Measurements from ENCODE around the gene PTPRT.

PTPRT gene

DNA sequence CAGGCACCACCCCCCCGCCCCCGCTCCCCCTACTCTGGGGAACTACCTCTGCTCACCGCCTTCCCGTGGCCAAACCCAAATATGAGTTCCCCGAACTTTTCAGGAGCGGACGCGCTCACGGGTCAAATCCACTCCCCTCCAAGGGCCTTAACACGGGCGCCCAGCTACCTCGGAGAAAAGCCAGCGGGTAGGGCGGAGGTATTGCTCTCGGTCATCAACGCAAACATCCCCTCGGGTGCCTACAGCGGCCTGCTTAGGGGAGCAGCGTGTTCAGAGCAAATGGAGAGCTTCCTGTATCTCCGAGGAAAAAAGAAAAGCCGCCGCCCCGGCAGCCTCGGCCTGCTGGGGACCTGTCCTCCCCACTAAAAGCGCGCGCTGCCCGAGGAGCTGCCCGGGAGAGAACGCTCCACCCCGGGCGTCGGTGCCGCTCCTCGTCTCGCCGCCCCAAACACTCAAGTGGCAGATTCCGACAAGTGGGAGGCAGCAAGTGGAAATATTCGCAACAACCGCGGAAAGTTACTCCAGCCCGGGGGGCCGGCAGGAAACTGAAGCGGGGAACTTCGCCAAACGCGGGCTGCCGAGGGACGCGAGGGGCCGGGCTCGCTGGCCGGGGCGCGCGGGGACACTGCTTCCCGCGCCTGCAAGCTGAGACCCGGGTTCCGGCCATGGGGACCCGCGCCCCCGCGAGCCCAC is 699 bp downstream of the PTPRT start:
- DNase-seq (ENCODE audit: low read depth) = no peak
- no peak overlapping the region for H3K4me3 ChIP-seq (ENCODE audit: control insufficient read depth, low read depth, low read length)
- TF ChIP-seq, protein P1, sequence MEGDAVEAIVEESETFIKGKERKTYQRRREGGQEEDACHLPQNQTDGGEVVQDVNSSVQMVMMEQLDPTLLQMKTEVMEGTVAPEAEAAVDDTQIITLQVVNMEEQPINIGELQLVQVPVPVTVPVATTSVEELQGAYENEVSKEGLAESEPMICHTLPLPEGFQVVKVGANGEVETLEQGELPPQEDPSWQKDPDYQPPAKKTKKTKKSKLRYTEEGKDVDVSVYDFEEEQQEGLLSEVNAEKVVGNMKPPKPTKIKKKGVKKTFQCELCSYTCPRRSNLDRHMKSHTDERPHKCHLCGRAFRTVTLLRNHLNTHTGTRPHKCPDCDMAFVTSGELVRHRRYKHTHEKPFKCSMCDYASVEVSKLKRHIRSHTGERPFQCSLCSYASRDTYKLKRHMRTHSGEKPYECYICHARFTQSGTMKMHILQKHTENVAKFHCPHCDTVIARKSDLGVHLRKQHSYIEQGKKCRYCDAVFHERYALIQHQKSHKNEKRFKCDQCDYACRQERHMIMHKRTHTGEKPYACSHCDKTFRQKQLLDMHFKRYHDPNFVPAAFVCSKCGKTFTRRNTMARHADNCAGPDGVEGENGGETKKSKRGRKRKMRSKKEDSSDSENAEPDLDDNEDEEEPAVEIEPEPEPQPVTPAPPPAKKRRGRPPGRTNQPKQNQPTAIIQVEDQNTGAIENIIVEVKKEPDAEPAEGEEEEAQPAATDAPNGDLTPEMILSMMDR (conservative IDR thresholded peaks at IDR 0.05; ENCODE audit: control insufficient read depth, insufficient read depth, low read depth, low read length) = no peak

DNA sequence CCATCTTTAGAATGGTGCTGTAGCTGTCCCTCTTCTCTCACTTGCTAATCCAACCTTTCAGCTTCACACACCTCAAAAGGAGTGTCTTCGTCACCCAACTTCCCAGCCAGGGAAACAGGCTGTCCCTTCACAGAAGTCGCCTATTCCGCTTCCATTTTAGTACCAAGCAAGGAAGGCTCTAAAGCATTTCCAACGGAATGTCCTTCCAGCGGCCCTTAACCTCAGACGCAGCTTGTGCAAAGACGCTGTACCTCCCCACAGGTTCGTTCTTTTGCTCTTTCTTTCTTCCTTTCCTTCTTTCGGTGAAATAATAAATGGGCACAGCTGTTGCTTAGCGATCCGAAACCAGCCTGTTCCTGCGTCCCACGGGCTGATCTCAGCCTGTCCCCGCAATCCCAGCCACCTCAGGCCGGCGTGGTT is 1.5 kb downstream of the PTPRT start:
- no peak for DNase-seq (ENCODE audit: low read depth)
- TF ChIP-seq, protein P1 (conservative IDR thresholded peaks at IDR 0.05; ENCODE audit: control insufficient read depth, insufficient read depth, low read depth, low read length) = no peak
- no peak overlapping the region for H3K4me3 ChIP-seq (ENCODE audit: control insufficient read depth, low read depth, low read length)

DNA sequence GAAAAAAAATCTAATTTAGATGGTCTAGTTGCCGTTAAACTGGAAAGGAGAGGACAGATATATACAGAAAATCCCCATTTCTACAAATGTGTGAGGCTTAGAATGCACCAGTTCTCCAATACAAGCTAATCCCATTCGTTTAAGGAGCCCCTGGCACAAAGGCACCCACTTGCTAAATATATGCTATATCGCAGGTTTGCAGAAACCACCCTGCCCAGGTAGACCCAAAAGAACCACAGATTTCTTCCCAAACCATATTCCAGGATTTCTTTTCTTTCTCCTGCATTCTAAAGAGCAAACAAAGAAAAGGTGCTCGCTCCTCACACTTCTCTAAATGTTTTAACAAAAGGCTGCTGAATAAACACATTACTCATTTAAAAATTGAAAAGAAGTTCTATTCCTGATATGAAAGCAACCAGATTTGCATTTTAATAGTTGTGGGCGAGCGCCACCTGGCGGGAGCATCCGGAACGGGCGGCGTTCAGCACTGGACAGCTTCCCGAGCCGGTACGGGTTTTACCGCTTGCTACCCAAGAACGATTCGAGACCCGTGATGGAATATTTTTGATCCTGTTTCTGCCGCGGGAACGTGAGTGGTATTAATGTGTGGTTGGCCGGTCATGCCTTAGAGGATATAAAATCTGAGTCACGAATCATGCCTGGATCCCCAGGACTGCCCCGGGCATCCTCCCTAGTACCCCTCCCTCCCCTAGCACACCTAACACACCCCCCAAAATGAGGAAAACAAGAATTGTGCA is 2.1 kb downstream of the PTPRT start:
- DNase-seq (ENCODE audit: low read depth) = peak; percentile 58
- TF ChIP-seq, protein P1 (conservative IDR thresholded peaks at IDR 0.05; ENCODE audit: control insufficient read depth, insufficient read depth, low read depth, low read length) = peak; percentile 85
- H3K4me3 ChIP-seq (ENCODE audit: control insufficient read depth, low read depth, low read length) = no peak overlapping the region

DNA sequence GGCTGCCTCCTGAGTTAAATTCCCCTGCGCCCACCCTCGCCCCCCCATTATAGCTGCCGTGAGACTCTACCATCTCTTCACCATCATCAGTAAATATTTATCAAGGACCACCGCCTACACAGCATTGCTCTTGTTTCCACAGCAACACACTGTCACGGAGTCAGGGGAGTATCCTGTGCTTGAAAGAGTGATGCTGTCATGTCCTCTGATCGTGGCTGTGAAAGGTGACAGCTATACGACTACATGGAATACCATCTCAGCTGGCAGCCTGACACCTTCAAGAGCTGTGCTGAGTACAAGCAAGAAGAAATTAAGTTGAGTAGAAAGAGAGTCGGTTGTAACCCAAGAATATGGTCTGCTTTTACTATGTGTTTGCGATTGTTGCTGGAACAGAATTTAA is 3.4 kb downstream of the PTPRT start:
- no peak overlapping the region for H3K4me3 ChIP-seq (ENCODE audit: control insufficient read depth, low read depth, low read length)
- DNase-seq (ENCODE audit: low read depth) = no peak
- TF ChIP-seq, protein P1 (conservative IDR thresholded peaks at IDR 0.05; ENCODE audit: control insufficient read depth, insufficient read depth, low read depth, low read length) = no peak

DNA sequence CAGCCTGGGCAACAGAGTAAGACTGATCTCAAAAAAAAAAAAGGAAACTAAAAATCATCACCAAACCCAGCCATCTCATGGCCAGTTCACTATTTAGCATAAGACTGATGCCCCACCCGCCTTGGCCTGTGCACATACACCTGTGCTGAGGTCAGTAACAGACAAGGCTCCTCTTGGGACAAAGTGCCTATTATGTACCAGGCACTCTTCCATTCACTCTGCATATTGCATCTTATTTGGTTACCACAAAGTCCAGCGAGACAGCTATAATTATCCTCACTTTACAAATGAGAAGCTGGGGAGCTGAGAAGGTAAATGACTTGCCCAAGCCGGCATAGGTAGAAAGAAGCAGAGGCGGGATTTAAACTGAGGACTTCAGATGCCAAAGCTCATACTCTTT is 3.8 kb downstream of the PTPRT start:
- H3K4me3 ChIP-seq (ENCODE audit: control insufficient read depth, low read depth, low read length) = no peak overlapping the region
- TF ChIP-seq, protein P1 (conservative IDR thresholded peaks at IDR 0.05; ENCODE audit: control insufficient read depth, insufficient read depth, low read depth, low read length) = no peak
- no peak for DNase-seq (ENCODE audit: low read depth)

- TF ChIP-seq, protein P1 (conservative IDR thresholded peaks at IDR 0.05; ENCODE audit: control insufficient read depth, insufficient read depth, low read depth, low read length) = no peak
- H3K4me3 ChIP-seq (ENCODE audit: control insufficient read depth, low read depth, low read length) = no peak overlapping the region
- no peak for DNase-seq (ENCODE audit: low read depth)
These were observed 6.1 kb downstream of the PTPRT start for GRCh38 chr20:43183536-43184070.
